Upper lobe of right lung (tissue), 1 donor: ENCODE data around the gene GABRG3. TPM values are rescaled to one million over a fixed set of nuclear protein-coding genes. Genes with fewer than 3 reads are reported as not detected.

Experiments
- ATAC-seq: fragments of 200-7000 bp; cut with Tn5 transposase; one replicate; pipeline ENCODE4 v1.9.1; 2020; ENCODE audit warnings: mild to moderate bottlenecking, moderate library complexity
- DNase-seq: peaks from one replicate; pipeline ENCODE4 v3.0.0-alpha.2; 2020
- H3K27ac ChIP-seq: fragments of 200-600 bp; one replicate; pipeline ENCODE4 v1.8.0; 2022
- H3K27me3 ChIP-seq: fragments of 200-600 bp; one replicate; pipeline ENCODE4 v1.8.0; 2022; ENCODE audit warnings: mild to moderate bottlenecking
- H3K36me3 ChIP-seq: fragments of 200-600 bp; one replicate; pipeline ENCODE4 v1.8.0; 2022
- H3K4me1 ChIP-seq: fragments of 200-600 bp; one replicate; pipeline ENCODE4 v1.8.0; 2022
- H3K4me3 ChIP-seq: fragments of 200-600 bp; one replicate; pipeline ENCODE4 v1.8.0; 2022; ENCODE audit warnings: mild to moderate bottlenecking
- H3K9me3 ChIP-seq: fragments of 200-600 bp; one replicate; pipeline ENCODE4 v1.8.0; 2022
- CTCF ChIP-seq: fragments of 200-600 bp; IDR thresholded peaks from one replicate; pipeline ENCODE4 v1.8.0; 2022; ENCODE audit warnings: antibody characterized with exemption
- intact Hi-C: fragments of 100-400 bp; cut with DNase I; formaldehyde crosslinking; loops from one replicate; pipeline ENCODE4 v1.11.0; 2022
- total RNA-seq: library from RNA; stranded (reverse); fragmentation: NEBNext Ultra II Directional; extraction: Animal tissue kit (Norgen Biotek cat#: 25700); gene quantifications from one replicate; pipeline ENCODE4 v1.2.1, GENCODE V29; 2021
- donor health status: DM: no; HTN: yes; CAD: no; lungs with severe emphysema.

GABRG3 gene
- total RNA-seq, 1 donor from 2014 or later: not detected

- no peaks in the 10 kb centered on the region for H3K27me3 ChIP-seq
- DNase-seq (no peak), ATAC-seq (no peak)
- no peak for TF ChIP-seq CTCF
- H3K4me3 ChIP-seq: no peak overlapping the region
- no peaks in the 10 kb centered on the region for H3K4me1 ChIP-seq
- no peaks in the 10 kb centered on the region for H3K9me3 ChIP-seq
- intact Hi-C loops: no loop called here
- no peak overlapping the region for H3K27ac ChIP-seq
- H3K36me3 ChIP-seq: no peaks in the 10 kb centered on the region
Observed at GRCh38 chr15:27089676-27090075, 118.7 kb downstream of the GABRG3 start.

- ATAC-seq: no peak
- TF ChIP-seq CTCF: no peak
- Histone ChIP-seq H3K27ac (no peak overlapping the region), H3K27me3 (no peaks in the 10 kb centered on the region), H3K4me3 (no peak overlapping the region), H3K9me3 (no peaks in the 10 kb centered on the region), H3K36me3 (no peaks in the 10 kb centered on the region), H3K4me1 (no peaks in the 10 kb centered on the region)
- intact Hi-C loops: no loop called here
- no peak for DNase-seq
Observed at GRCh38 chr15:27091270-27091940, 120.4 kb downstream of the GABRG3 start.

GRCh38 chr15:27092390-27092789 lies 121.4 kb downstream of the GABRG3 start:
- no peaks in the 10 kb centered on the region for H3K4me1 ChIP-seq
- H3K9me3 ChIP-seq: no peaks in the 10 kb centered on the region
- no peak overlapping the region for H3K27ac ChIP-seq
- H3K27me3 ChIP-seq: no peaks in the 10 kb centered on the region
- no peak for DNase-seq
- no peaks in the 10 kb centered on the region for H3K36me3 ChIP-seq
- H3K4me3 ChIP-seq: no peak overlapping the region
- intact Hi-C loops: no loop called here
- no peak for TF ChIP-seq CTCF
- ATAC-seq: no peak

DNA sequence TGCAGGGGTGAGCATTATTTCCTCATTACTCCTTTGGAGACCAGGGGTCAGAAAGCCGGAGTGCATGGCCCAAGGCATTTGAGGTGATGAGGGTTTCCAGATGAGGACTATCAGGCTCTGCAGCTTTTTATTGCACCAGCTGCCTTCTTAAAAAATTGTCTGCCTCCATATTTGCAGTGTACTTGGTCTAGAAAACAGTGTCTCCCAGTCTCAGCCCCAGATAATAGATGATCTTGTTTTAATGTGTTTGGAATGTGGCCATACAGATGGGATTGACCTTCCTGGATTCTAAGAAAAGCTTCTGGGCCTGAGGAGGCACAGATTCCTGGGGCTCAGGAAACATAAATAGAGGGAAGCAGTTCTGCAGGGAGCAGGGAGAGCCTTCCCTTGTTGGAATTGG lies 123.3 kb downstream of the GABRG3 start:
- ATAC-seq (no peak), DNase-seq (no peak)
- H3K9me3 ChIP-seq: no peaks in the 10 kb centered on the region
- H3K36me3 ChIP-seq: no peaks in the 10 kb centered on the region
- no peak for TF ChIP-seq CTCF
- H3K27ac ChIP-seq: no peak overlapping the region
- H3K4me1 ChIP-seq: no peaks in the 10 kb centered on the region
- no peaks in the 10 kb centered on the region for H3K27me3 ChIP-seq
- no peak overlapping the region for H3K4me3 ChIP-seq
- intact Hi-C loops: no loop called here

DNA sequence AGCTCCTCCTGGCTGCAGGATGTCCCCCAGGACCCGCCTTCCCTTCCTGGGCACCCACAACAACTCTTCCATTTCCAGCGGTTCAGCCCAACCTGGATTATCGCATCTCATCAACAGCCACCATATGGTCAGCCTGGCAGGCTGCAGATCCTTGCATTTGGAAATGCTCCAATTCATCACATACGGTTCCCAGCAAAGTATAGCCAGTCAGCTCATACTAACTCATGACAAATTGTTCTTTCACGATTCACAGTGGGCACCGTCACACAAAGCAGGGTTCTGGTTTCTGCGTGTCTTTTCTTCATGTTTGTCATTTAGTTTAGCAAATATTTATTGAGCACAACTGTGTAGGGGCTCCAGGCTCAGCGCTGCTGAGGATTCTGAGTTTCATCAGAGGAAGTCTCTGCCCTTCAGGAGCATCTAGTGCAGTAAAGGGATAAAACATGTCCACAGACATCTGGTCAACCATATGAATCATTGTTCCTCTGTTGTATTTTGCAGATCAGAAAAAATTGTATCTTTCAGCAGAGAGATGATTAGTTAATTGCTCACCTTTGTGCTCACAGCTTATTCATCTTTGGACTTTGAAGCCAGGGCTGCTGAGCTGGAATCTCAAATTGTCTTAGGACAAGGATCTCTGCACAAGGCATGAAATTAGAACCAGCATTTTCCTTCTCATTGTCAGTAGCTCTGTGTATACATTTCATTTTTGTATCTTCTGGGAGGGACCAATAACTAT lies 125.1 kb downstream of the GABRG3 start:
- Histone ChIP-seq H3K36me3 (no peaks in the 10 kb centered on the region), H3K4me1 (no peaks in the 10 kb centered on the region), H3K27me3 (no peaks in the 10 kb centered on the region), H3K4me3 (no peak overlapping the region), H3K27ac (no peak overlapping the region), H3K9me3 (no peaks in the 10 kb centered on the region)
- no peak for TF ChIP-seq CTCF
- intact Hi-C loops: no loop called here
- DNase-seq (no peak), ATAC-seq (no peak)
